Left forelimb (tissue), 1 donor: Measurements from ENCODE around the gene FUOM.

Experiments
- DNase-seq: peaks from one replicate; pipeline ENCODE4 v3.0.0-alpha.2; 2018; ENCODE audit warnings: low spot score

The FUOM gene, protein sequence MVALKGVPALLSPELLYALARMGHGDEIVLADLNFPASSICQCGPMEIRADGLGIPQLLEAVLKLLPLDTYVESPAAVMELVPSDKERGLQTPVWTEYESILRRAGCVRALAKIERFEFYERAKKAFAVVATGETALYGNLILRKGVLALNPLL

GRCh38 chr10:133357285-133358161 is at the start of gene FUOM:
TSS of gene FUOM (minus strand) at chr10:133358019. CDS start at chr10:133358007, 12 bp downstream.
- no peak for DNase-seq

DNA sequence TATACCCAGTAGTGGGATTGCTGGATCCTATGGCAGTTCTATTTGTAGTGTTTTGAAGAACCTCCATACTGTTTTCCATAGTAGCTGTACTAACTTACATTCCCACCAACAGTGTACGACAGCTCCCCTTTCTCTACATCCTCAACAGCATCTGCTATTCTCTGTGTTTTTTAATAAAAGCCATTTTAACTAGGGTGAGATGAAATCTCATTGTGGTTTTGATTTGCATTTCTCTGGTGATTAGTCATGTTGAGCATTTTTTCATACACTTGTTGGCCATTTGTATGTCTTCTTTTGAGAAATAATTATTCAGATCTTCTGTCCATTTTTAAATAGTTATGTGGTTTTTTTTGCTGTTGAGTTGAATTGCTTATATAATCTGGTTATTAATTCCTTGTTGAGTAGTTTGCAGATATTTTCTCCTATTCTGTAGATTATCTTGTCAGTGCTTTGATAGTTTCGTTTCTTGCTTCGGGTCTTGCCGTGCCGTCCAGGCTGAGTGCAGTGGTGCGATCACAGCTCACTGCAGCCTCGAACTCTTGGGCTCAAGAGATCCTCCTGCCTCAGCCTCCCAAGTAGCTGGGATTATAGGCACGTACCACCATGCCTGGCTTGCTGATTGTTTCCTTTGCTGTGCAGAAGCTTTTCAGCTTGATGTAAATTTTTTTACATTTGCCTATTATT is 48.2 kb upstream of the FUOM start:
- DNase-seq = no peak

GRCh38 chr10:133405272-133405671 is 47.5 kb upstream of the FUOM start:
- DNase-seq = no peak

DNA sequence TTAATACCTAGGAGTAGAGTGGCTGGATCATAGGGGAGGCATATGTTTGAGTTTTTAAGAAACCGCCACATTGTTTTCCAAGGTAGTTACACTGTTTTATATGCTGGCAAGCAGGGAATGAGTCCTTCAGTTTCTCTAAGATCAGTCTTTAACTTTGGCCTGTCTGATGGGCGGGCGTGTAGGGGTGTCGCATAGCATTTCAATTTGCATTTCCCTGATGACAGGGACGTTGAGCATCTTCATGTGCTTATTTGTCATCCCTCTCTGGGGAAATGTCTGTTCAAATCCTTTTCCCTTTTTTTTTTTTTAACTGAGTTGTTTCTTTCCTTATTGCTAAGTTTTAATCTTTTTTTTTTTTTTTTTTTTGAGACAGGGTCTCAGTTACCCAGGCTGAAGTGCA is 46.0 kb upstream of the FUOM start:
- no peak for DNase-seq

- no peak for DNase-seq
Measured at GRCh38 chr10:133403359-133403758, 45.5 kb upstream of the FUOM start.

DNA sequence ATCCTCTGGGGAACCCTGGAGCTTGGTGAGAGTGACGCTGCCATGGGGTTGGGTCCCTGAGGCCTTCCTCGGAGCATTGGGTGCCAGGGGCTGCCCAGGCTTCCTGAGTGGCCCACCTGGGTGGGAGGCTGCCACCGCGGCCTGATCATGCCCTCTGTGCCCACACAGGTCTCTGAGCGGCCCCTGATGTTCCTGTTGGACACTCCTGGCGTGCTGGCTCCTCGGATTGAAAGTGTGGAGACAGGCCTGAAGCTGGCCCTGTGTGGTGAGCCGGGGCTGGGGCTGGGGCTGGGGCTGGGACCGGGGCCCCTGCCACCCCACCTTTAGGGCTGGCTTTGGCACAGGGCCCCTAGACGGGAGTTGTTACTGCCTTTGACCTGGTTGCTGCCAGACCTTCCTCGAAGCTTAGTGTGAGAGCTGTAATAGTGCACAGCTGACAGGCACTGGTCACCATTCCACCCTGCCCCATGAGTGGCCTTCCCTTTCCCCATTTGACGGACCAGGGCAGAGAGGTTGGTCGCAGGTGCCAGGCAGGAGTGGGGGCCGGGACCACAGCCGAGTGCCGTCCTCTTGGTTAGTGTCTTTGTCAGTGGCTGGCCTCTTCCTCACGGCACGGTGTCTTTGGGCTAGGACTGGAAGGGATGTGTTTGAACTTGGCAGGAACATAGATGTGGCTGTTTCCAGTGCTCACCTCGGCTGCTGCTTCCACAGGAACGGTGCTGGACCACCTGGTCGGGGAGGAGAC is 44.3 kb upstream of the FUOM start:
- DNase-seq = no peak

GRCh38 chr10:133401500-133401899 is 43.7 kb upstream of the FUOM start:
- no peak for DNase-seq

DNA sequence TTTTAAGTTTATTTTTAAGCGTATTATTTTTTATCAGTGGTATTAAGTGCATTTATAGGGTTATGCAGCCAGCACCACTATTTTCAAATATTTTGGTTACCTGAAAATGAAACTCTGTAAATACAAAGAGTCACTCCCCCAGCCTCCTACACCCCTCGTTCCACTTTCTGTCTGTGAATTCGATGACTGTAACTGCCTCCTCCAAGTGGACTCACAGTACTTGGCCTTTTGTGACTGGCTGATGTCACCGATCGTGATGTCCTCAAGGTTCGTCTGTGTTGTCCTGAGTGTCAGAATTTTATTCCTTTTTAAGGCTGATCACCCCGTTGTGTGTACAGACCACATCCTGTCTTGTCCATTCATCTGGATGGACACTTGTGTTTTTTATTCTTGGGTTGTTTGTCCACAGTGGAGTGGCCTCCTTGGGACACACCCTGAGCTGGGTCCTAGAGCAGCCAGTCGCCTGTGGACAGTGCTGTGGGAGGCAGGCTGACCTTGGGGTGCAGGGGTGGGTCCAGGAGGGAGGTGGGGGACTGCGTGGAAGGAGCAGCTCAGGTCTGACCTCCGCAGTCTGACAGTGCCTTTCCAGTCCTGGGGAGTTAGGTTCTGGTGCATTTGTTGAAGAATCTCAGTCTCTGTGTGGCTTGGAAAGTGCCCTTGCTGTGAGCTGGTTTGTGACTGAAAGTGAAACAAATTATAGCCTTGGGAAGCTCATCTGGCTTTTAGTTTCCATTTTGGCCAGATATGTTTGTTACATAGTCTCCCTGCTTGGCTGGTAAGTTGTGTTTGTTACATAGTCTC is 43.0 kb upstream of the FUOM start:
- no peak for DNase-seq

DNA sequence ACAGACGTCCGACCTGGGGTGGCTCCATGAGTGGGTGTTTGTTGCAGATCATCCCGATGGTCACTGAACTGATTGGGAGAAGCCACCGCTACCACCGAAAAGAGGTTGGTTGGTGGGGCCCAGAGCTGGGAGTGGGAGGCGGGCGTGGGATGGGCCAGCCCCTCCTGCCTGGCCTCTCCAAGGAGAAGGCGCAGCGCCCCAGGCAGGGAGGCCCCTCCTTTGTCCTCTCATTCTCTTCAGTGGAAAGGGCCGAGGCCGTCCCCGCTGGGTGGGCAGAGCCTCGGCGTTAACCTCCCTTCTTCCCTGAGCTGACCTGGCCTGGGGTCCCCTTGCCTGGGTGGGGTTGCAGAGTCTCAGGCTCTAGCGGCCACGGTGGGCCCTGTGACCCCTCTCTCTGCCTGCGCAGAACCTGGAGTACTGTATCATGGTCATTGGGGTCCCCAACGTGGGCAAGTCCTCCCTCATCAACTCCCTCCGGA is 41.3 kb upstream of the FUOM start:
- no peak for DNase-seq

DNA sequence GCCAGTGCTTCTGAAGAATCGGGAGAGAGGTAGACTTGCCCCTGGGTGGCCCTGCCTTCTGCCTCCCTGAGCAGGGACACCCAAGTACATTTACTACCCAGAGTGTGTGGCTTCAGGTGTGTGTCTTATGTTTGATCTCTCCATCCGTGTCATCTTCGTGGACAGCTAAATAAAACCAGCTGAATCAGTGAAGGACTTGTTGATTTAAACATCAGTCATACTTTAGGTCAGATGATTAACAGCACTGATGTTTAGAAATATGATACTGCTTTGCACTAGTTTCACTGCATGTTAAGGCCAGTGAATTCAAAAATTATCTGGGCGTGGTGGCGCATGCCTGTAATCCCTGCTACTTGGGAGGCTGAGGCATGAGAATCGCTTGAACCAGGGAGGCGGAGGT is 40.1 kb upstream of the FUOM start:
- no peak for DNase-seq

GRCh38 chr10:133396035-133396624 is 38.3 kb upstream of the FUOM start:
- DNase-seq = no peak

DNA sequence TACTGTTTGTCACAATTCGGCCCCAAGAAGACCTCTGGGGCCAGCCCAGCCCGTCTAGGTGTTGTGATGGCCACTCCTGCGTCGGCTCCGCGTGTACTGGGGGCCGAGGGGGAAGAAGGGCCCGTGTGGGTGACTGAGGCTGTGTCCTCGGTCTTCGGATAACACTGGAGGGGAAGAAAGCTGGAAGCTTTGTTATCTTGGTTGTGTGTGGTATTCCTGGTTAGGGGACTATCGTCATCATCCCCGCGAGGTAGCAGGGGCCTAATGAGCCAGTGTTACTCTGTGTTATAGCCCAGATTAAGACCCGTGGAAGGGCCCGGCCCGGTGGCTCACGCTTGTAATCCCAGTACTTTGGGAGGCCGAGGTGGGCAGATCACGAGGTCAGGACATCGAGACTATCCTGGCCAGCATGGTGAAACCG is 37.0 kb upstream of the FUOM start:
- DNase-seq = no peak

DNA sequence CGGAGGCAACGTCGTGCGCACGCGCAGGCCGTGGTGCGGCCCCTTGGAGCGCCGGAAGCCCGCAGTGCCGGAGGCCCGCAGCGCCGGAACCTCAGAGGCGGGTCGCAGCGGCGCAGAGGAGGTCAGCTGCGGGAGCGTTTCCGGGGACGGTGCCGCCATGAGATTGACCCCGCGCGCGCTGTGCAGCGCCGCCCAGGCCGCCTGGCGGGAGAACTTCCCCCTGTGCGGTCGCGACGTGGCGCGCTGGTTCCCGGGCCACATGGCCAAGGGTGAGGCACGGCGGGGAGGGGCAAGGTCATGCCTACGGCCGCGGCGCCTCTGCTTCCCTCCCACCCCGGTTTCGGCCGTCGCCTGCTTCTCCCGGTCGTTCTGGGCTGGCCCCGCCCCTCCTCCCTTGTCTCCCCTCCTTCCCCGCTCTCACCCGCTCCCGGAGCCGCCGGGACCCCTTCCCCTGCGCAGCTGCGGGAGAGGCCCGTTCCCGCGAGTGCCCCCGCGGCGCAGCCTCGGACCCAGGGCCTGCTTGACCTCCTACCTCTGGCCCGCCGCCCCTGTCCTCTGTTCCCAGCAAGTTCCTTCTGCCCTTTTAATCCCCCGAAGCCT is 36.3 kb upstream of the FUOM start, which contains the start of gene MTG1:
Gene MTG1, plus strand, starts transcription at position 94 of the 600 bp plus-strand sequence. Its CDS starts 64 bp downstream, at position 158.
- DNase-seq = peak; percentile 97

DNA sequence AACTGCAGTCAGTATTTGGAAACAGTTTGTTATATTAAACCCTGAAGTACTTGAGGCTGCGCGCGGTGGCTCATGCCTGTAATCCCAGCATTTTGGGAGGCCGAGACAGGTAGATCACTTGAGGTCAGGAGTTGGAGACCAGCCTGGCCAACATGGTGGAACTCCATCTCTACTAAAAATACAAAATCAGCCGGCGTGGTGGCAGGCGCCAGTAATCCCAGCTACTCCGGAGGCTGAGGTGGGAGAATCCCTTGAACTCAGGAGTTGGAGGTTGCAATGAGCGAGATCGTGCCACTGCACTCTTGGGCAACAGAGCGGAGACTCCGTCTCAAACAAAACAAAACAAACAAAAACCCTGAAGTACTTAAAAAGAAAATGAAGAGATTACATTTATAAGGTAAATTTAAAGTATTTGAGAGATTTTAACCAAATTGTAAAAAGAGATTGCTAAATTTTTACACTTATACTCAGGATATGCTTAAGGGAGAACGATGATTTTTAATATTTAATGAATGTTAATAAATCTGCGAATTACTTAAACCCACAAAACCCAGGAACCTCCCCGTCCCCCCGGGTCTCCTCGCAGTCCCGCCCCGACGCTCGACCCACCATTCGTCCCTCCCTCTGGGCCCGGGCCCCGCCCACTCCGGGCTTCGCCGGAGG is 35.7 kb upstream of the FUOM start:
- no peak for DNase-seq

DNA sequence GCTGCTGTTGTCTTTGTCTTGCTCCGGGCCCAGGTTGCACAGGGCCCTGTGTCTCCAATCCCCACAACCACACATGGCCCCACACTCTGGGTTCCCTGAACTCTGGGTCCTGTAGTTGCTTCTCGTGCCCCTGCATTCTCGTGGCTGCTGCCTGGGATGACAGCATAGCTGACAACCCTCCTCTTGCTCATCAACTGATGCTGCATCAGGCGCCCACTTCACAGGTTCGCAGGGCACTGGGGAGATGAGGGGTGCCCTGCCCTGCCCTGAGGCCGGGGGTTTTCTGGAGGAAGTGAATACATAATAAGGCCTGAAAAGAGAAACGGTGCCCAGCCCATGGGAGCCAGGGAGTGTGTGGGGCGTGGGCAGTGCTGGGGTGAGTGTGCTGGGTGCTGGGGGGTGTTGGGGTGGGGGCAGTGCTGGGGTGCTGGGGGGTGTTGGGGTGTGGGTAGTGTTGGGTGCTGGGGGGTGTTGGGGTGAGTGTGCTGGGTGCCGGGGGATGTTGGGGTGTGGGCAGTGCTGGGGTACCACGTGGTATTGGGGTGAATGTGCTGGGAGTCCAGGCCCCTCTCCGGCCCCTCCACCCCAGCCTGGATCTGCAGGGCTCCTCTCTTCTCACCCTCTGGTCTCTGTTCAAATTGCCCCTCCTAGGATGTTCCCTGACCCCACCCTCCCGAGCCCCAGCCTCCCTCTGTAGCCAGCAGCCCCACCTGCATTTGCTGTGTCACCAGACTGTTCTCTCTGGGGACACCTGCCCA is 34.1 kb upstream of the FUOM start:
- DNase-seq = no peak

GRCh38 chr10:133391249-133391635 is 33.4 kb upstream of the FUOM start:
- DNase-seq = no peak

- no peak for DNase-seq
Measured at GRCh38 chr10:133390597-133391248, 32.9 kb upstream of the FUOM start.

DNA sequence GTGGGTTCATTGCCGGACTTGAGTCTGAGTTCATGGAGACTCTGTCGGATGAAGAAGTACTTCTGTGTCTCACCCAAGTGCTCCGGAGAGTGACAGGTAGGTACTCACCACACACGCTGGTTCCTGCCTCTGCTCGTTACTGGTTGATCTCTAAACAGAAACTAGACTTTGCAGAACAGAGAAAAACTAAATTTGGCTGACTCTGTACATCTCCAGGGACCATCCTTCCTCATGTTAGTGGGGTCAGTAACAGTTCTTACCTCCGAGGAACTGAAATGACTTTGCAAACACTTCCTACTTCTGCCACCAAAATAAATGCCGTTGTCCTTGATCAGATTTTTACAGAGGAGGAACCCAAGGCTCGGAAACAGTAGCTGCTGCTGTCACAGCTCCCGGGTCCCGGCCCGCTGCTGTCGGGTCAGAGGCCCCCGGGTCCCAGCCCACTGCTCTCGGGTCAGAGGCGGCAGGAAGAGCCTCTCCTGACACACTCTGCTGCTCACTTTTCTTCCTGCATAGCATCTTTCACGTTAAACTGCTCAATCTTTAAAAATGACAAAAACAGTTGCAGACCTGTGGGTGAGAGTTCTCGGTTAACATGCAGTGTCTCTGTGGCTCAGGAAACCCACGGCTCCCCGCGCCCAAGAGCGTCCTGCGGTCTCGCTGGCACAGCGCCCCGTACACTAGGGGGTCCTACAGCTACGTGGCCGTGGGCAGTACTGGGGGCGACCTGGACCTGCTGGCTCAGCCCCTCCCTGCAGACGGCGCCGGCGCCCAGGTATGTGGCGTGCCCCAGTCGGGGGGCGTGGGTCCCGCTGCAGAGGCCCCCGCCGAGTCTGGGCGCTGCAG is 31.4 kb upstream of the FUOM start:
- no peak for DNase-seq
